GF-D8 (cell line): Measurements from ENCODE around the gene MAP3K19.
"Not testable (repeated sequence)": the region's sequence is repeated elsewhere in the genome, so short reads cannot be mapped to it uniquely, and the experiment has no call there.

Source experiments
- DNase-seq: peaks from one replicate; lab custom pipeline; 2025; lab: John Stamatoyannopoulos, UW

The MAP3K19 gene

DNA sequence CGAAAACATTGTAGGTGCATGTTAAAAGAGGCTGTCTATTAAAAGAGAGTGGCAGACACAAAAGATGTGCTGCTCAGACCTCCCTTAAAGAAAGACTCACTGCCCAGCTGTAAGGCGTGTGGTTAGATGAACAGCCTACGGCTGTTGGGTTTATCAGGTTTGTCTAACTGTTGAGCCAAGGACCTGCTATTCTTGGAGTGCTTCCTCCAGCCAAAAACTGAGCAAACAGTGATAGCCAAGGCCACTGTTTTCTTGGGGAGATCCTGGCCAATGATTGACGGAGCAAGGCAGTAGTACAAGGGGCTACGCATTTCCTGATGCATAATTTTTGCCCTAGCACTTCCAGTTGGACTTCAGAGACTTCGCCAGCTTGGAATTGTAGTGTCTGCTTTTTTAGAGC is 3.4 kb upstream of the MAP3K19 start:
- no peak for DNase-seq

DNA sequence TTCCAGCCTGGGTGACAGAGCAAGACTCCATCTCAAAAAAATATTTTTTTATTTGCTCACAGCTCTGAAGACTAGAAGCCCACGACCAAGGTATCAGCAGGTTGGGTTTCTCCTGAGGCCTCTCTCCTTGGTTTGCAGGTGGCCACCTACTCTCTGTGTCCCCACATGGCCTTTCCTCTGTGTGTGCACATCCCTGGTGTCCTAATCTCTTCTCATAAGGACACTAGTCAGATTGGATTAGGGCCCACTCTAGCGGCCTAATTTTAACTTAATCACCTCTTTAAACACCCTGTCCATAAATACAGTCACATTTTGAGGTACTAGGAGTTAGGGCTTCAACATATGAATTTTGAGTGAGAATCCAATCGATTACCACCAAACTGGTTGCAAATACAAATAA is 2.9 kb upstream of the MAP3K19 start:
- no peak for DNase-seq

DNA sequence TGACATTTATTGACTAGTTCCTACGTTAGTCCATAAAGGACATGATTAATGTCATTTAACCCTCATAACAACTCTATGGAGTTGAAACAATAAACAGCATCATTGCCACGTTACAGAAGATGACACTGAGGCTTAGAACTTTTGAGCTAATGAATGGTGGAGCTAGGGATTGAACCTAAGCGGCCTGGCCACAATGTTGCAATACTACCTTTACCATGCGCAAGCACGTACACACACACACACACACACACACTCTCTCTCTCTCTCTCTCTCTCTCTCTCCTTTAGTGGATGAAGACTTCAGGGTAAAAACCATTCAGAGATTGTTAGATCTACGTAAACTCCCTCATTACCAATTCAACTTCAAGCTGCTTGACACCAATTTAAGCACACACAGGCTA is 875 bp upstream of the MAP3K19 start:
- no peak for DNase-seq

DNA sequence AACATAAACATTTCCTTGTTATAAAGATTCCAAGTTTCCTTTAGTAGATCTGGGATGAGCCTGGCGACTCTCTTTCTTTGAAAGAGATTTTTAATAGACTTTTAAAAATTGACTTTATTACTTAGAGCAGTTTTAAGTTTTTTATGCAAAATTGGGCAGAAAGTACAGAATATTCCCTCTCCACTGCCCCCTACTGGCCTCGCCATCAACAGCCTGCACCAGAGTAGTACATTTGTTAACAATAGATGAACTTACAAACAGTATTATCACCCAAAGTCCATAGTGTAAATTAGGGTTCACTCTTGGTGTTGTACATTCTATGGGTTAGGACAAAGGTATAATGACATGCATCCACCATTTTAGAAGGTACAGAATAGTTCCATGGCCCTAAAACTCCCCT is 3.9 kb downstream of the MAP3K19 start:
- no peak for DNase-seq

DNA sequence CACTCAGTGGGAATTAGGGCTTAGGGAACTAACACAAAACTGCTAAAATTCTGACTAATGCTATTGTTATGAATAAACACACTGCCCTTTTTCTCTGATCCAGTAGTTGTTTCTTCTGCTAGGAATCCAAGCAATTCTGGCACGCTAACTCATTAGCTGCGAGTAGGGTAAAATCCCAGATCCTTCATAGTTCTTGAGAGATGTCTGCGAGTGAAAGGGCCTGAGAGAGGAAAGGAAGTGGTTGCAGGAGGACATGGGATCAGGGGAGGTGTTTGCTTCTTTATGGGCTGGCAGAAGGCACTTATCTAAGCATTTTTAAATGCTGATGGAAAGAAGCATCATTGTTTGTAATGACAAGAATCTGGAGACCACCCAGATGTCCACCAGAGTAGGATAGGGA is 9.4 kb downstream of the MAP3K19 start:
- DNase-seq = no peak

DNA sequence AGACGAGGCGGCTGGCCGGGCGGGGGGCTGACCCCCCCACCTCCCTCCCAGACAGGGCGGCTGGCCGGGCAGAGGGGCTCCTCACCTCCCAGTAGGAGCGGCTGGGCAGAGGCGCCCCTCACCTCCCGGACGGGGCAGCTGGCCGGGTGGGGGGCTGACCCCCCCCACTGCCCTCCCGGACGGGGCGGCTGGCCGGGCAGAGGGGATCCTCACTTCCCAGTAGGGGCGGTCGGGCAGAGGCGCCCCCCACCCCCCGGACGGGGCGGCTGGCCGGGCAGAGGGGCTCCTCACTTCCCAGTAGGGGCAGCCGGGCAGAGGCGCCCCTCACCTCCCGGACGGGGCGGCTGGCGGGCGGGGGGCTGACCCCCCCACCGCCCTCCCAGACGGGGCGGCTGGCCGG is 14.0 kb downstream of the MAP3K19 start:
- not testable (repeated sequence) for DNase-seq

DNA sequence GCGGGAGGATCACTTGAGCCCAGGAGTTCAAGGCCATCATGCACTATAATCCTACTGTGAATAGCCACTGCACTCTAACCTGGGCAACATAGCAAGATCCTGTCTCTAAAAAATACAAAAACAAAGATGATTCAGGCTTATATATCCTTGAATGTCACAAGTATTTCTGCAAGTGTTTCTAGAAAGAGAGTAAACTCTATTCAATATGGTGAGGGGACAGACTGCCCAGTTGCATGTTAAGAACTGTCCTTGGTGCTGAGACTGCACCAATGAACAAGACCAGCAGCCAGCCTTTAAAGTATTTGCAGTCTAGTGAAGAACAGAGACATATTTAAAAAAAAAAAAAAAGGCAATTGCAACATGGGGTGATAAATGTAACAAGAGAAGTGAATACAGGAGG is 16.4 kb downstream of the MAP3K19 start:
- no peak for DNase-seq

DNA sequence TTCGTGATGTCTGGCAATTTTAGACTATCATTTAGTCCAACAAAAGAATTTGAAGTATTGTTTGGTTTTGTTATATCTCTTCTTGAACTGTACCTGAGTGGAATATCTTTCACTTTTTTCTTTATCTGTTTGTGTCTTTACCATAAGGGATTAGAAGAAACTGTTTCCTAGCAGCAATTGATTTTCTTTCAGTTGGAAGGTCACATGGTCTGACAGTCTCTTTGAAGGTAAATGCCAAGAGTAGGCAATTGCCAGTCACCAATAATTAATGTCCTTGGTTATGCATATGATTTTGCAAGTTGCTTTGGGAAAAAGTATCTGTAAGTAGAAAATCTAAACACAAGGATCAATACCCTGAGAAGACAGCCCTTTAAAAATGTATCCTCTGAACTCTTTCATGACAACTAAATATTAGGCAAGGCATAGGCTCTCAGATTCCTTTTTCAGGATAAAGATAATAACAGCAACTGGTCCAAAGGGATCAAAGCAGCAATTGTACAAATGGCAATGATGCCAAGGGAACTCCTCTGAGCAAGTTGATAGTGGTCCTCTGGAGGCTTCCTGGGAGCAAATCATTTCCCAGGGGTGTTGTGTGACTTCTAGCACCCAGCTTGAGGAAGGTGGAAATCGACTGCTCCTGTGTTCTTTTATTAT is 17.6 kb downstream of the MAP3K19 start:
- DNase-seq = no peak

DNA sequence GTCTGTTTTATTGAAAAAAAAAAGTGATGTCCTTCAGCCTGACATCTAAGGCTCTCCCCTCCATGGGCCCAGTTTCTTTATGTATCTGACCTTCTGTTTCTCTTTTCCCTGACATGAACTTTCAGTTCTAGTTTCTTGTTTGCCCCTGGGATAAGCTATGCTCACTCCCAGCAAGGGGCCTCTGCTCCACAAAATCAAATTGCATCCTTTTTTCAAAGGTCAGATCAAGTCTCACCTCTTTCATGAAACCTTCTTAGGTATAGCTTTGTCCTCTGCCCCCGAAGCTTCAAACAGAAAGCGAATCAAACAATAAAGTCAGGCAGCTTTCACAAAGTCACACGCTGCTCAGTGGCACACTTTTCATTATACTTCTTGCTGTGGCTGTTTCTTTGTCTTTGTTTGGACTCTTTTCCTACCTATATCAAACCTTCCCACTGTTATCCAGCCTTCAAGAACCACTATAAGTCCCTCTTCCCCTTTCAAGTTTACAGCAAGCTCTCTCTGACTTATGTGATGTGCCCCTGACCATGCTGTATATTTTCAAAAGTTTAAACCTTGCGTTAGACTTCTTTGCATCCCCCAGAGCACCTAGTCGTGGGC is 23.3 kb downstream of the MAP3K19 start:
- DNase-seq = no peak

DNA sequence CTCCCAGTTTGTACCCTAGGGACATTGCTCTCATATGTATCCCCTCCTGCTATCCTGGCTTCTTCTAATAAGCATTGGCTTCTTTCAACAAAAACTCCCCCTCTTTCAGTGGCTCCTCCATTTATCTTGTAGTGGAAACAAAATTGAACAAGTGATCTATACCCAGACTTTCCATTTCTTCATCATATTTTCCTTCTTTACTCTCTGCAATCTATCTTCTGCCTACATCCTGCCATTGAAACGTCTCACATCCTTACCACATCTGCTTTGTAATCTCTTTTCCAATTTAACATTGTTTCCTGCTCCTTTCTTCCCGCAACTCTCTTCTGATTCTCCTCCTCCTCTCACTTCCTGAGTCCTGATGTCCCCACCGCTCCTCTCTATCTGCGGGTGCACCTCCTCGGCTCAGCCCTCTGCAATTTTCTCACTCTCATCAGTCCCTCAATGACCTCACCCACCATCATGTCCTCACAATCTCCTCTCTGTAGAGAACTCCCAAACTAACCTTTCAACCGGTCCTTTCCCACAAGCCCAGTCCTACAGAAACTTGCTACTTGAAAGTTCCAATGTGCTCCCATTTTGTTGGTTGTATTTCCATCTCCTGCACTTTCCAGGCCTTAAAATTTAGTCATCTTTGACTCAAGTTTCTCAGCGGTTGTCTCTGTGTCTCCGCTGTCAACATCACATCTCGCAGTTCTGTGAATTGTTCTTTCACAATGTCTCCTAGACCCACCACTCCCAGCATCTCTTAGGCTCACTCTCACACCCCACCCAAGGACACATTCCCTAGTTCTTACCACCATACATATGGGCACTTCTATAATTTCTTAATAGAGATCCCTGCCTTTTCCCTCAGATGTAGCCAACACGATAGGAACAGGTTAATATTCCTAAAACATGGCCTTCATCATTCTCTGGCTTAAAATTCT is 24.0 kb downstream of the MAP3K19 start:
- DNase-seq = no peak

DNA sequence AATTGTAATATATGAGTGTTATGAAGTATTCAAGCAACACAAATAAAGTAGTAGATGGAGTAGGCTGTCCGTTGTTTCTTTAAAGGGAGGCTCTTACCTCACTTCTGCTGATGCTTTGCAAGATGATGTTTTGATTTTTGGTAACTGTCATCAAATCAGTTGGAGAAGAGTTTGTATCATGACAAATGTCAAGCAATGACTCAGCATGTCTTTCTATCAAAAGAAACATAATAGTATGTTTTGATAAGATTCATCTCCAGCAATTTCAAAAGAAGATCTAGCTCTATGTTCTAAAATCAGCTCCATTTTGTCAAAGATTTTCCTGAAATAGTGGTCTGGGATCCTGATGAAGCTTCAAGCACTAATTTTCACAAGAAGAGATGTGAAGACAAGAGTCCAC is 25.6 kb downstream of the MAP3K19 start:
- DNase-seq = no peak

DNA sequence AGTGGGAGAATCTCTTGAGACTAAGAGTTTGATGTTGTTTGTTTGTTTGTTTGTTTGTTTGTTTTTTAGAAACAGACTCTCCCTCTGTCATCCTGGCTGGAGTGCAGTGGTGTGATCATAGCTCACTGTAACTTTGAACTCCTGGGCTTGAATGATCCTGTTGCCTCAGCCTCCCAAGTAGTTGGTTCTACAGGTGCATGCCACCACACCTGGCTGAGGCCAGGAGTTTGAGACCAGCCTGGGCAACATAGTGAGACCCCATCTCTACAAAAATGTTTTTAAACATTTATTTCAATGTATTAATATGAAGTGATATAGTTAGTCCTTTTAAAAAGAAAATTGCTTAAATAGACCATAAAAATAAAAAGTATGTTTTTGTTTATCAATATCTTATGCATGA is 35.6 kb downstream of the MAP3K19 start:
- DNase-seq = no peak

DNA sequence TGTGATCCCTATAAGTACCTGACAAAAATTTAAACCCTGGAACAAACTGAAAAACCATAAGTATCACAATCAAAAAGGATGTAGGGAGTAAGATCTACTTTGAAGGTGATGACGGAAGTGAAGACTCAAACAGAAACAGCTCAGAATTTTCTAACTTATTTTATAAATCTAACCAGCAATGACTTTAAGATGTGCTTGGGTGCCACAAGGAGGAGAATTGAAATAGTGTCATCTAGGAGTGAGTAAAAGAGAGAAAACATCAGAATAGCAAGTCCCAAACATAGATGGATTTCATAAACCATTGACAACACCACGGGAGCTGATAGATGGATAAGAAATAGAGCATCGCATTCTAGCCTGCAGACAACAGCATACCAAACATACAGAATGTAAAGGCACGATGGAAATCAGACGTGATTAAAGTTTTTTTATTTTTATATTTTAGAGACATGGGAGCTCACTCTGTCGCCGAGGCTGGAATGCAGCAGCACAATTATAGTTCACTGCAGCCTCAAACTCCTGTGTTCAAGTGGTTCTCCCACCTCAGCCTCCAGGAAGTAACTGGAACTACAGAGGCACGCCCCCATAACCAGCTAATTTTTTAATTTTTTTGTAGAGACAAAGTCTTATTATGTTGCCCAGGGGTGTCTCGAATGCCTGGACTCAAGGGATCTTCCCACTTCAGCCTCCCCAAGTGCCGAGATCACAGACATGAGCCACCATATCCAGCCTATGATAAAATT is 36.9 kb downstream of the MAP3K19 start:
- no peak for DNase-seq

DNA sequence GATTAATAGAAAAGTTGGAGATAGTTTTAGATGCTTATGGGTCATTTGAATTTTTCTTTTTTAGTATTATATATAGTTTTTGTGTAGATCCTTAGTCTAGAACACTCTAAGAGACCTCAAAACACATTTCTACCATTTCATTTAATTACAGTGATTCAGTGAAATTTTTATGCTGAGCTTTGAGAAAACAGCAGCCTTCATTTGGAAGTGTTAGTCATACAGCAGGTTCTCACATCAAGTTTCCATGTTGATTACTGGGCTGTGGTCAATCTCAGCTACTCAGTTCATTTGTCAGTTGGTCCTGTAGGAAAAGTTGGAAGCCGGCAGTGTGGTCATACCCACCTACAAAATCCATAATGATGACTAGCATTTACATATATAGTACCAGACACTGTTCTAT is 37.9 kb downstream of the MAP3K19 start:
- no peak for DNase-seq

DNA sequence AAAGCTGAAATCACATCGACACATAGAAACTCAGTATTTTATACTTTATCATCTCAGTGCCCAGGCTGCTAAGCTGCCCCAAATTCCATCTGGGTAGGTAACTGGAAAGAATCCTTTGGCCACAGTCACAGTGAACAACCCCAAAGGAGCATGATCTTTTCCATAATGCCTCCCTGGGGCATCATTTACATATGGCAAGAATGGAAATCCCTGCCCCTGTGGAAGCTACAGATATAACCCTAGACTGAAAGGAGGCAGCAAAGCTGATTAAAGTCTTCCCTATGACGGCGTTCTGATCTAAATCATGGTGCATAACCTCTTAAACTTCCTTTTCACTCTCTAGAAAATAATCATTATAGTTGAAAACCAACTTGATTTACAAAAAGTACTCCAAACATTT is 41.5 kb downstream of the MAP3K19 start:
- no peak for DNase-seq

DNA sequence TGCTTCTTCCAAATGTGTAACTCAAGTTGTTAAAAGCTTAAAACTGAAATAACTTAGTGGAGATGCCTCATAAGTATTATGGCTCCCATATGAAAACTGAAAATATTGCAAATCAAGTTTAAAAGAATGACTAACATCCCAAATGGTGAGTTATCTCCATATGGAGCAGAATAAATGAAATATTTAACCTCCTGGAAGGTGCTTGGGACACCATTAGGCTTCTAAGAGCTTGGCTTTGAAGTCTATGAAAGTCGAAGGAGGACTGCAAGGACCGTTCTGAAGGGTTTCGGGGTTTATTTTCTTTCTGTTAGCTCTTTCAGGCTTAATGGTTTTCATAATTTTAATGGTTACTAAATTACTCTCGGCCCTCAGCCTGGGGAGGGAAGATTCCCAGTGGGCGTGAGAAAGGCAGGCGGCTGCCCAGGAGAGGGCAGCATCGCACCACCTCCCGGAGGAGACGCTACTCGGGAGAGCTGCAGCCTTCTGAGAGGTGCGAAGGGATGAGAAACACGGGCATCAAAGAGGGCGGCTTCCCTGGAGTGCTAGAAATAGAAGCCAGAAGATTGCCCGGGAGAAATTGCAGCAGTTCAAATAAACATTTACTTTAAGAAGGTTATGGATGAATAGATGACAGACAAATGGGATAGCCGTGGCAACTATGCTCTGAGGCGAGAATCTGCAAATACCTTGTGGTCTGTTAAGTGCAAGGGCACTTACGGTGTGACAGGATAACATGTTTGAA is 43.1 kb downstream of the MAP3K19 start:
- DNase-seq = peak; percentile 4

DNA sequence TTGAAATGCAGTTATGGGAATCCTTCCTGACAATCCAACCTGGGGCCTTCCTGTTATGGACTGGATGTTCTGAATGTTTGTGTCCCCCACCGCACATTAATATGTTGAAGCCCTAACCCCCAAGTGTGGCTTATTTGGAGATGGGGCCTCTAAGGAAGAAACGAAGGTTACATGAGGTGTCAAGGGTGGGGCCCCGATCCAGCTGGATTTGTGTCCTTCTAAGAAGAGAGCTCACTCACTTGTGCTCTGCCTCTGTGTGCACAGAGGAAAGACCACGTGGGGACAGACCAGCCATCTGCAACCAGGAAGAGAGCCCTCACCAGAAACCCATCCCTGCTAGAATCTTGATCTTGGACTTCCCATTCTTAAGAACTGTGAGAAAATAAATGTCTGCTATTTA is 44.4 kb downstream of the MAP3K19 start:
- no peak for DNase-seq

DNA sequence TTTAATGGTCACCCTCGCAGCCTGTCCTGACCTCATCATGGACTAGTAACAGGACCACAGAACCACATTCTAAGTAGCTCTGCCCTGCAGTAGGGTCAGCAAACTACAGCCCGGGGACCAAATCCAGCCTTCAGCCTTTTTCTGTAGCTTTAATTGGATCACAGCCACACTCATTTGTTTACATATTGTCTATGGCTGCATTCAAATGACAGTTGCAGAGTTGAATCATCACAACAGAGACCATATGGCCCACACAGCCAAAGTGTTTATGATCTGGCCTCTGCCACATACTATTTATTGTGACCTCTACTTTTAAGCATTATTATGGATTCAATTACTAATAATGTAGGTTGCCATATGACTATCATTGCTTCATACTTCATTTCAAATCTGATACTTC is 47.7 kb downstream of the MAP3K19 start:
- DNase-seq = no peak

DNA sequence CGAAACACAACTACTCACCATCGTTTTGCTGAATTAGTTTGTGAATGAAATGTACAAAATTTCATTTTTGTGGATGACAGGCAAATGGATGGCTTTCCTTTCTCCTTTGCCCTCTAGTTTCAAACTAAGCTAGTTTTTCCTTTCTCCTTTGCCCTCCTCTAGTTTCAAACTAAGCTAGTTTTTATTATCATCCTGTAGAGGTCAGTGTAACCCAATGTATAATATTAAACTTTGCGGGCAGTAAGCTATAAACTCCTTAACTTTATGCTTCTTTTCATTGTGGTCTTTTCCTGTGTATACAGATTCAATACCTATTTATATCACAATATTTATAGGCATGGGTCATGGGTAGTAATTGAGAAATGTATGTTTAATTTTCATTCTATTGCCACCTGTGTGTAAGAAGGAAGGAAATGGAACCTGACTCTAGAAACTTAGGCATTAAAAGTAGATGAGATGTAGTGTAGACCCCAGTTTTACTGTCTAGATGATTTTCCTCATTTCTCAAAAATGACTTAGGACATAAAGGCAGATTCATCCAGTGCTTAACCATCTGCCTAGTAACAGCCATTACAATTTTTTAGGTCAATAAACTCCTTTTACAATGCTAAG is 58.1 kb downstream of the MAP3K19 start:
- no peak for DNase-seq

DNA sequence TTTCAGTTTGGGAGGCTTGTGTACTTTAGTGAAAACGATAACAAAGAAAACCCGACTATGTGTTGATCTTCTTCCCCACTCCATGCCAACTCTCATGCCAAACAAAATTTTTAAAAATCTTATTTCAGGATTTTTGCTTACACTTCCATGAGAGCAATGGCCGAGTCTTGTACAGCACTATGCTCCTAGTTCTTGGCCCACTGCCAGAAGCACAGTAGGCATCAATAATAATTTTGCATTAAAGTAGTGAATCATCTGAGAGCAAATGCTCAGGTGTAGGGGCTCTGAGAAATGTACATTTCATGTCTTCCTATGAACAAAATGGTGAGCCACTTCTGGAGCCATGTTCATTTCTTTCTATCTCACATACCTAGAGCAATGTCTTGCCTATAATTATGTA is 62.2 kb downstream of the MAP3K19 start:
- no peak for DNase-seq

DNA sequence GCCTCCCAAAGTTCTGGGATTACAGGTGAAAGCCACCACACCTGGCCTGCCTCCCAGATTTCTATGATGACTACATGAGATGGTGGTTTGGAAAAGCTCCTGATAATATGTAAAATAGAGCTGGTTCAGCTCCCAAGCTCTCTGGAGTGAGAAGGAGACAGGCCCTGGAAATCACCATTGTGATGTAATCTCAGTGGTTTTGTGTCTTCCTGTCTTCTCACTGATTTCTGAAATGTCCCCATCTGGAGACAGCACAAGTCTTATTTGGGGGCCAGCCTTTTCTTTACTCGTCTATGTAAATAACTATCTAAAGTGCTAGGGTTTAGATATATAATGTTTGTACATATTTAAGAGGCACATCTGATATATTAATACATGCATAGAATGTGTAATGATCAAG is 64.6 kb downstream of the MAP3K19 start:
- DNase-seq = no peak
